GM19239 (cell line): ENCODE measurements around the gene ACACB.

ENCODE experiments used
- DNase-seq: peaks from one replicate; pipeline ENCODE4 v3.0.0; 2011; ENCODE audit warnings: low spot score; ENCODE audit not compliant: insufficient read length
- FAIRE-seq: peaks from 2 replicates; lab custom pipeline; 2011; peaks lifted over from hg19 to GRCh38; lab: Jason Lieb, UNC

ACACB gene

GRCh38 chr12:109290061-109290460 lies 173.7 kb downstream of the ACACB start:
- FAIRE-seq: no peak
- DNase-seq: no peak

DNA sequence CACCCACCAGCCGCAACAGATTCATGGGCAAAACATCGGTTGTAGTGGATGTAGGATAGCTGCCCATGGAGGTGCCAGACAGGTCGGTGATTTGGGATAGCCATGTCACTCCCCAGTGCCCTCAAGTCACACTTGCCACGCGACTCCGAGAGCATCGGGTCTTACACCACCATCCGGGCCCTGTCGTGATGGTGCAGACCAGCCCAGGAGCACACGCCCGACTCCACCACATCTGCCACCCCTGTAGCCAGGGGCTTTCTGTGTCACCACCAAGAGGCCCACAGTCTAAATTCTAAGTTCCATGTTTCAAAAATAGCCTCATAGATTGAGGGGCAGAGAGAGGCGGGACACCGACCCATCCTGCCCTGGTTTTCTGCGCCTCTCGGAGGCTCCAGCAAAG lies 174.7 kb downstream of the ACACB start:
- no peak for FAIRE-seq
- no peak for DNase-seq

DNA sequence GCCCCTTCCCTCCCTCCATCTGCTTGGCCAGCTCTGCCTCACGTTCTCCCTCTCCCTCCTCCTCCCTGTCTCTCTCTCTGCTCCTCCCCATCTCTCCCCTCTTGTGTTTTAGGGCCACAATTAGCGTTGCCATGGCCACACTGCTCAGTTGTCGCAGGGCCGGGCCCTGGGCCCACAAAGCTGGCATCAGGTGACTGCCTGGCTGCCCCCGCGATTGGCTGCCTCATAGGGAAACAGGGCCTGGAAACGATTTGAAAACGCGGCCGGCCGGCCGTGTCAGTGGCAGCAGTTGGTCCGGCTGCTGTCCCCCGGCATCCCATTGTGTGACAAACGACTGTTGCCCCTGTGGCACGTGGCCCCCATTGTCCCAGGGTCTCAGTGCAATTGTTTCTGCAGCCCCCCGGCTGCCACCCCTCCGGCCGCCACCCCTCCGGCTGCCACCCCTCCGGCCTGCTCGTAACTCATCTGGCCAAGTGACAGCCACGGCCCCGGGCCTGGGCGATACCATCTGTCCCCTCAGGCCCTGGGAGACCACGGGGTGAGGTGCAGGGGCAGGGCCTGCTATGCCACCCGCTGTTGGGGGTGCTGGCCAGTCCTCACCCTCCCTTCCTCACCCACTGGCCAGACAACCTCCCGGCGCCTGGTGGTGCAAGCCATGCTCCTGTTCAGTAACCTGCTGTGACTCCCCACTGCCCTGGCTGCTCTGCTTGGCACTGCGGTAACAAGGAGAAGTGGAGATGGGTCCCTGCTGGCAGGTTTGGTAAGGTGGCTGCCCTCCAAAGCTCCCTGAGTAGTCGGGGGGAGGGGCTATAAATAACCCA lies 175.3 kb downstream of the ACACB start:
- DNase-seq (no peak), FAIRE-seq (no peak)

DNA sequence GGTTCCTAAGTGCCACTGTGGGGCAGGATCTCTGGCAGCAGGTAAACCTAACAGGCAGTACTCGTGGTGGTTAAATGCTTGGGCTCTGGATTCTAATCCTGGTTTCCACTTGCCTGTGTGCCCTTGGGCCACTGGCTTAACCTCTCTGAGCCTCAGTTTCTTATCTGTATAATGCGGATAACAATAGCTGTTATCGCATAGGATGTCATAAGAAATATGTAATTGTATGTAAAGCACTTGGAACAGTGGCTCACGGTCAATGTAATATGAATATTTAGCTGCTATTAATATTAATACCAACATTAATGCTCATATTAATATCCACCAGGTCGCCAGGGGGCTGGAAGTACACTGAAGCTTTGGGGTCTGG lies 175.9 kb downstream of the ACACB start:
- FAIRE-seq (no peak), DNase-seq (no peak)

DNA sequence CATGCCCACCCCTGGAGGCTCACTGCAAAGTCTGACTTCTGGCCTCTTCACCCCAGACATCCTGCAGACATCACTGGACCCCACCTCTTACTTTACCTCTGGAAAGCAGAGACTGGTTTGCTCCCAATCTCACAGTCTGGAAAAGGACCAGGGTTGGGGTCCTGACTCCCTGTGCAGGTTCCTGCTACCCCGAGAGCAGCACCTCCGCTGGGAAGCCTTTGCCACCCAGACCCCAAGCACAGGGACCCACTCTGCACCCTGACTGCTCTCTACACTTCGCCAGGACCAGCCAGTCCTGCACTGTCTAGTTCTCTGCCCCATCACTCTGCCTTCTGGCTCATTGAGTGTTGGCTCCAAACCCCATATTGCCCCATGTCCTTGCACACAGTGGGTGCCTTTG lies 176.7 kb downstream of the ACACB start:
- no peak for FAIRE-seq
- DNase-seq: no peak

DNA sequence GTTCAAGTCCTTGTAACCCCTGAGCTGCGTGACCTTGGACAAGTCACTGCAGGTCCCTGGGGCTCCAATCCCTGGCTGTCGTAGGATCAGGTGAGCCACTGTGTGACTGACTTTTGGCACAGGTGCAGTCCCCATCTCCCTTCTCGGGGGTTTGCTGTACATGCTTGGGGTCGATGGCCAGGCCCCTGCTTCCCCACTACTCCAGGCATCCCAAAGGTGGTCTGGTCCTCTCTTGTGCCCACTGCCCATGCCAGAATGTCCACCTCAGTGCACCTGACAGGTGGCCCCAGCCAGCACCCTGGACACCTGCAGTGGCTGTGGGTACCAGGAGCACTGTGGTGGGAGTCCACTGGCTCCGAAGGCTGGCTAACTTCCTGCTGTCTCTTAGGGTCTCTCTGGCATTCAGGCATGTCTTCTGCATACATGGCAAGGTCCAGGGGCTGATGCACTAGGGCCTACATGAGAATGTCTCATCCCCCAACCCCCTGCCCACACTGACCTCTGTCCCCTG lies 178.0 kb downstream of the ACACB start:
- no peak for DNase-seq
- no peak for FAIRE-seq

DNA sequence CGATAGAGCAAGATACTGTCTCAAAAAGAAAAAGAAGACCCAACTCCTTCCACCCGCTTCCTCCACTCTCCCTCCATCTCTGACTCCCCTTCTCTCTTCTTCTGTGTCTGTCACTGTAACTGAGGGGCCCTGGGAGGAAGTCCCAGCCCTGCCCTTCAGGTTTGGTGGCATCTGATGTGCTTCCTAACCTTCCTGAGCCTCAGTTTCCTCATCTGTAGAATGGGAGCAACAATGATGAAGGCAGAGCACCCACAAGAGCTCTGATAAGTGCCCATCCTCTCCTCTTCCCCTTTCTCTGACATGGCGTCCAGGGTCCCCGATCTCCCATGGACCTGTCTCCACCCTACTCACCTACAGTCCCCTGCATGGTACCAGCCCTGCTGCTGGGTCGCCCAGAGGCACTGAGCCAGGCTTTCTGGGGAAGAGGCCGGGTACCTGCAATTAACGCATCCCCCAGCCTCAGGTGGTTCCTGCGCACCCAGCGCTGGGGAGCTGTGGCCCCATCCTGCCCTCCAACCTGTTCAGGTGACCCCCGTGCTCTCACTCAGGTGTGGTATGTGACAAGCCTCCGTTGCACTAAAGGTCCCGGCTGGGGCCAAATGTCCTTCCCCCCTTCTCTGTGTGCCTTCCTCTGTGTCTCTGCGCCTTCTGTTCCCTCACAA lies 179.5 kb downstream of the ACACB start:
- FAIRE-seq (no peak), DNase-seq (no peak)

GRCh38 chr12:109296431-109296830 lies 180.0 kb downstream of the ACACB start:
- no peak for FAIRE-seq
- DNase-seq: no peak

DNA sequence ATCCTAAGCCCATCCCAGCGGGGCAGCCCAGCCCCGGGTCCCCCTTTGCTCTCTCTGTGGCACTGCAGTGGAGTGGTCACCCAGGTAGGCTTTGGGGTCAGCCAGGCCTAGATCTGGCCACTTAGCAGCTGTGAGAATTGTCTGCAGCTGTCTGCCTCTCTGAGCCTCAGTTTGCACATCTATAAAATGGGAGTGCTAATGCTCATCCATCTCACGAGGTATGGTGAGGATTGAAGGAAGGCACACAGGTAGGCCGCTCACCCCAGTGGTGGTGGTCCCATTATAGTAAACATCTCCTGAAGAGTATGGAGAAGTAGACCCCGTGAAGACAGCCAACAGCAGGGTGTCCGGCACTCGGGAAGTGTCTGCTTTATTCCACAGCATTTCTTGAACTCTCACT lies 183.5 kb downstream of the ACACB start:
- FAIRE-seq: no peak
- no peak for DNase-seq

DNA sequence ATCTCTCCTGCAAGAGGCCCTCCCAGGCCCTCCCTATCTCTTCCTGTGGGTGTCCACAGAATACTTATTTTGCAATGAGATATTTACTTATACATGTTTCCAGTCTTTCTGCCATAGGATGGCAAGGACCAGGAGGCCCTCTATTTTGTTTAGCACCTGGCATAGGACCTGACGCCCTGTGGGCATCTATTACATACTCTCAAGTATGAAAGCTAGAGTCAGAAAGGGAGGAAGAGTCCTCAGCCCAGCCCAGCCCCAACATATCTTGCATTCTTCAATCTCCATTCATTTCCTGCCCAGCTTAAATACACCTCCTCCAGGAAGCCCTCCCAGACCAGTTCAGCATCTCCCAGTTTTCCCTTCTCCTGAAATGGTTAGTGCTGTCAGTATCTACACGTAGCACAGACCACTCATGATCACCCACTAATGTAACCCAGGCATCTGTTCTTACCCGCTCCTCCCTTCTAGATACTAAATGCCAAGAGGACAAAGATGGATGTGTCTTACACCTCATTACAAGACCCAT lies 185.3 kb downstream of the ACACB start:
- DNase-seq (no peak), FAIRE-seq (no peak)

DNA sequence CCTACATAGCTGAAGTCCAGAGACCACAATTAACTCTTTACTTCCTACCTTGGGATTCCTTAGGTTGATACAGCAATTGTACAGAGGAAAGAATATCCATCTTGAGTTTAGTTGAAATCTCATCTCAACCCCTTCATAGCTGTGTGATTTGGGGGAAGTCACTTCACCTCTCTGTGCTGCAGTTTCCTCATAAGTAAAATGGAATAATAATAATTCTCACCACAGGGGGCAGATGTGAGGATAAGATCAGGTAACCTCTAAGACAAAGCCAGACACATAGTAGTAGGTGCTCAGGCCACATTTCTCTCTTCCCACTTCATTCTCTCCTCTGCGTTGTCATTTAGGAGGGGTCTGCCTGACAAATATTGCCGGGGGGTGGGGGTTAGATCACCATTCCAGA lies 186.0 kb downstream of the ACACB start:
- FAIRE-seq: no peak
- DNase-seq: no peak

GRCh38 chr12:109302770-109303169 lies 186.4 kb downstream of the ACACB start:
- FAIRE-seq (no peak), DNase-seq (no peak)

DNA sequence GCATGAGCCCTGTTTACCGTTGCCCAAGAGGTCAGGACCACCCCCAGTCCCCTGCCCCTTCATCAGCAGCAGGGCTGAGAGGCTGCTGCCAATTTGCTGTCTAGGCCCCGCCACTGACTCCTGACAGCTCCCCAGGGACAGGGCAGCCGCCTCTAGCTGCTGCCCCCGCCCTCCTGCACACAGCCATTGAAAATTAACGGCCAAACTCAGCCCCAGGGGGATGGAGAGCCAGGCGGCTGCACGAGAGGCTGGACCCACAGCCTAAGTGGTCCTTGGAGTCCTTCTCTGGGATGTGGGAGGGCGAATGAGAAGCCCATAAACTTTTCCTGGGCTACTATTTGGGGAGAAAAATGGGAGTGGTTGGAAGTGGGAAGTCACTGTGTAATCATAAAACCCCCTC lies 188.1 kb downstream of the ACACB start:
- FAIRE-seq (no peak), DNase-seq (no peak)

GRCh38 chr12:109305547-109305946 lies 189.2 kb downstream of the ACACB start:
- FAIRE-seq (no peak), DNase-seq (no peak)

DNA sequence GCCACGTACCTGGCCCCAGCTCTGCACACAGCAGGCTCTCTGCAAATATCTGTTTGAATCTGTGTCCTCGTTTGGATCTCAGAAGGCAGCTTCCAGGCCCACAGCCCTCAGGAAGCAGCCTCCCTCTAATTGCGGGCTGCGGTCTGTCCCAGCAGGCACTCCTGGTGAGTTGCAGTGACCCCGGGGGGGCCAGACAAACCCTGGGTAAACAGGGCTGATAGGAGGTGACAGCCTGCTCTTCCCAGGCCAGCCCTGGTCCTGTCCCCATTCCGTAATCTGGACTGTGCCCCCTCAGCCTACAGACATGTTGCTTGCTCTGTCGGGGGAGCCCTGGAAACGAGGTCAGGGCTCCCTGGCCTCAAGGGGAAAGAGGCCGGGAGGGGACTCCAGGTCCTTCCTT lies 190.7 kb downstream of the ACACB start:
- FAIRE-seq (no peak), DNase-seq (no peak)

DNA sequence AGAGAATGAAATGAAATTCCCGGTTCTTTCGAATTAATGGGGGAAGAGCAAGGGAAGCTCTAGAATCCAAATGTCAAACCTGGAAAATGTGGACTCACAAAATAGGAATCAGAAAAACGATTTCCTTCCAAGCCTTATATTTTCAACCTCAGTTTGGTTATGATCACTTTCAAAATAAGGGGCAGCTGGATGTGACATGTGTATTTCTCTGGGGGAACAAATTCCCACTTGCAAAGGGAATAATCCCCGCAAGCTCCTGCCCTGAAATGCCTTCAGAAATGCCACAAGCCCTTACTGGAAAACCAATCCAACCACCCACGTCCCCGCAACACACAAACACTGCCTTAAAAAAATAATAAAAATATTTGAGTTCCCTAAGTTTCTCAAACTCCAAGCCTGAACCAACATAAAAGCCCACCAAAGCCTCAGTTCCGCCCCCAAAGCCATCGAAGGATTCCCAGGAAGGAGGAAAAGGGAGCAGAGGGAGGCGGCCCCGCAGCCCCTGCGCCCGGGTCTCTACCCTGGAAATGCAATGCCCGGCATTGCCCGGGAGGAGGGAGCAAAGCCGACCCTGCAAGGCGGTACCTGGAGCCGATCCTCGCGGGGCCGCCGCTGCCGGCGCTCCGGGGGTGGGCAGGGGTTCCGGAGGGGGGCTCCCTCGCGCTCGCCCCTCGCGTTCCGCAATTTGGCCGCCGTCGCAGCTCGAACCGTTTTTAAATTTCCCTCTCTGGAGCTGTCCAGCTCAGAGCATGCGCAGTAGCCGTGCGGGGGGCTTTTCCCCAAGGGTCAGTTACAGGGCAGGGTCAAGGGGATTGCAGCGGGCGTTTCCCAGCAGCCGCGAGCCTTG lies 192.4 kb downstream of the ACACB start, which contains the start of gene FOXN4:
Gene FOXN4, minus strand, starts transcription at position 751 of the 847 bp plus-strand sequence. CDS start 963 bp downstream, outside the sequence.
- FAIRE-seq (no peak), DNase-seq (no peak)

- no peak for DNase-seq
- FAIRE-seq: no peak
These were observed 193.2 kb downstream of the ACACB start for GRCh38 chr12:109309381-109310246.

GRCh38 chr12:109310247-109311125 lies 194.1 kb downstream of the ACACB start:
- FAIRE-seq (no peak), DNase-seq (no peak)
